Activated CD4-positive, alpha-beta T cell treated with anti-CD3 and anti-CD28 coated beads, Interleukin-2, amount 50 U/mL, for 48 hours (primary cell): ENCODE data around the gene RPTOR.
A peak's percentile ranks its signal among the peaks of the same experiment; 100 is the strongest.
"Not testable (repeated sequence)": the region's sequence is repeated elsewhere in the genome, so short reads cannot be mapped to it uniquely, and the experiment has no call there.

Experiments
- DNase-seq, 2 experiments: peaks; one replicate each; pipeline ENCODE4 v3.0.0-alpha.2; 2020

The RPTOR gene

DNA sequence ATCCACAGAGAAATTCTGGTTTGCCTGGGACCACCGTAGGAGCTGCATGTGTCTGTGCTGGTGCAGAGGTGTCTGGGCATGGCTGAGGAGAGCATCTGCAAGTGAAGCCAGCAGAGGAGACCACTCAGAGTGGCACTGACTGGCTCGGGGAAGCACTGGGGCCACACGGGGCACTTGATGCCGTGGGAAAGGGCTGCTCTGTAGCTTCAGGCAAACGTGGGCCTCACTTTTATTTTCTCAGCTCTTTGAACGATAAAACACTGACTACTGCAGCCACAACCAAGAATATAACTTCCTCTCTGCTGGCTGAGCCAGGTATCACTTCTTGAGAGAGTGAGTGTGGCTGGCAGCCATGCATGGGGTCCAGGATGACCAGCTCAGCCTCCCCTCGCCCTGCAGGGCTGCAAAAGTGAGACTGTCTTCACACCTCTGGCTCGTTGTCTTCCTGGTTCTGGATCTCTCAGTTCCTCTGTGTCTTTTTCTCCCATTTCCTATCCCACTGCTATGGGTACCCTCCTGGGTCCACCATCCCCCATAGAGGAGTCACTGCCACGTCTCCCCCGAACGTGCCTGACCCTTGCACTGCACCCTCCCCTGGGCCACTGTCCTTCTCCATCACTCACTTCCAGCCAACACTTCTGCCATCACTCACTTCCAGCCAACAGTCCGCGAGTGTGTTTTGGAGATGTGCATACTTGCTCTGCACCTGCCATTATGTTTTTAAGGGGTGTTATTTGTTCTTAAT is 245.6 kb downstream of the RPTOR start:
- peak in 1 of 2 experiments; percentile 37 for DNase-seq

DNA sequence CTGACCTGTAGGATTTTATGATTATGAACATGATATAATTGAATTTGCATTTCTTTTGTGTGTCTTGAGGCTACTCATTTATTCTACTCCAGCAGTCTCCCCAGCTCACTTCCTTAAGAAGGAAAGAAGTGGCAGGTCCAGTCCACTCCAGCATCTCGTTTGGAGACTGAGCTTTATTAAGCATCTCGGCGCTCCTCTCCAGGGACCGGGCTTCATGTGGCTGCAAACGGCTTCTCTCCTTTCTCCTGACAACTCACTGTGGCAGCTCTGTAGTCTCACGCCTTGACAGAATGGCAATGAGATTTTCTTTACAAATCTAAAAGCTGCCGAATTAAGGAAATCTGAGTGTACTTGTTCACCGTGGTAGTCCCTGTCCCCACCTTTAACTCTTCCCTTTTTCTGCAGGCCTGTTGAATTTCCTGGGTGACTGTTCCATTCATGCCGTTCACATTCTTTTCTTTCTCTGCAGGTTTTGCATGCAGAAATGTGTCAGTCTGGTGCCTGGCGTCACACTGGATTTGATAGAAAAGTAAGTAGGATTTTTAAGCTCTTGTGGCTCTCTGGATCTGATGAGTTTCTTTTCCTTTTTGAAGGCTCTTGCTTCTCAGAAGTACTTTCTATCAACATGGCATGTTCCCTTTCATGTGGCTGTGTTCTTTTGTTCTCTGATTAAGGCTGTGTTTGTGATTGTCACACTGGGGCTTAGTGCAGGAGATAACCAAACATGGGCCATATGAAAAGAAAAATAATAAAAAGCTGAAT is 246.5 kb downstream of the RPTOR start:
- no peak for DNase-seq

DNA sequence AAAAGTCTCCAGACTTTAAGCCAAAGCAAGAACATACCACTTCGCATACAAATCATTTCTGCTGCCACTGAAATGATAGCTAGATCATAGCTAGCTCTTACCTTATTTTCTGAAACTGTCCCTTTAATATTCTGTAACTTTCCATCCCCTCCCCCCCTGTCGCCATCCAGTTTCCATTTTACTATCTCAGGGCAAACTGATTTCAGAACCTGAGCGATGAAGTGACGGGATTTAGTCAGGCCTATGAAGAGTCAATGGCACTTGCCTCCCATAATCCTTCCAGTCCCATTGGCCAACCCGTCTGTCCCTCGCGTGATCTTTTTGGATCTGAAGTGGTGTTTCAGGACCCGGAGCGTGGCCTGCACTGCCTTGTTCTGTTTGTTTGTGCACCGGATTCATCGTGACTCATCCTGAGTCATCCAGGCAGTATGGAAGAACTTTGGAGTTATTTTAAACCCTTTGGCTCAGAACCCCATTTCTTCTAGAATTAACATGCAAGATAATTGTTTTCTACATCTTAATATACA is 247.2 kb downstream of the RPTOR start:
- peak; percentile 62 to 78 for DNase-seq

DNA sequence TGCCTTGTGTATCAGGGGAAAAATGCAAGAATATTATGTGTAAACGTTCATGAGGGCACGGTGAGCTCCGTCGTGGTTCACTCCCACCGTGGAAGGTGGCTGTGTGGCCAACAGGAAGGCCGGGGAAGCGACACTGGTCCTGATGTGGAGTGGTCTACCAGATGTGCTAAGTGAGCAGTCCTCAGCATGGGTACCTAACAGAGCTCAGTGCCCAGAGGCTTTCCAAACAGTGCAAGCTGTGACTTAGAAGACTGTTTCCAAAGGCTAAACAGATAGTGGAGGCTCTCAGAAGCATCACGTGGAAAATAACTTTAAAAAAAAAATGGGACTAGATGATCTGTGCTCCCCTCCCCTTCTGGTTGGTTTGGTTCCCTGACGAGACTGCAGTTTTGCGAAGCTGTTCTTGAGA is 247.7 kb downstream of the RPTOR start:
- no peak for DNase-seq

DNA sequence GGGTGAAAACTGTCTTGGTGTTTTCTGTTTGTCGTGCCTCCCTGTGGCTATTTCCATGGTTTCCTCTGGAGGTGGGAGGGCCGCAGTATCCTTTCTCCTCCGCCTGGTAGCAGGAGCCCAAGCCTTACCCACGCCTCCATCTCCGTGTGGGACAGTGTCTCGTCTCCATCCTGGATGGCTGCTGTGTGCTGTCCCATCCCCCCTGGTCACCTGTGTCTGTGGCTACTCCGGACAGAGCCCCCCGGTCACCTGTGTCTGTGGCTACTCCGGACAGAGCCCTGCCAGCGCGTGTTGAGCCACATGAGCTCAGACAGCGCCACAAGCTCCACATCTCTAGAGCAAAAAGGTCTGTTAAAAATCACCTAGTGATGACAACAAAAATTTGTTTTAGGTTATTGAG is 248.8 kb downstream of the RPTOR start:
- no peak for DNase-seq

DNA sequence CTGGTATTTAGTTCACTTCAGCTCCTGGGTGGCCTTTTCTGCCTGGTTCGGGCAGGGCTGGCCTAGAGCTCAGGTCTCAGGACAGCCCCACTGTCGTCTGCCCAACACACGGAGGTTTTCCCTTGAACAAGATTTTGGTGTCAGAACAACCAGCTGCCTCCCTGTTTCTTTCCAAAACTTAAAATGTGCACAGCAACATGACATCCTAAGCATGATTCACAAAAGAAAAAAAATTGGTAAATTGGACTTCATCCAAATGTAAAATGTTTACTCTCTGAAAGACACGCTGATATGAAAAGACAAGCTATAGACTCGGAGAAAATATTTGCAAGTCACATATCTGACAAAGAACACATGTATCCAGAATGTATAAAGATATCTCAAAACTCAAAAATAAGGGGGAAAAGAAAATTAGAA is 249.2 kb downstream of the RPTOR start:
- DNase-seq: no peak

DNA sequence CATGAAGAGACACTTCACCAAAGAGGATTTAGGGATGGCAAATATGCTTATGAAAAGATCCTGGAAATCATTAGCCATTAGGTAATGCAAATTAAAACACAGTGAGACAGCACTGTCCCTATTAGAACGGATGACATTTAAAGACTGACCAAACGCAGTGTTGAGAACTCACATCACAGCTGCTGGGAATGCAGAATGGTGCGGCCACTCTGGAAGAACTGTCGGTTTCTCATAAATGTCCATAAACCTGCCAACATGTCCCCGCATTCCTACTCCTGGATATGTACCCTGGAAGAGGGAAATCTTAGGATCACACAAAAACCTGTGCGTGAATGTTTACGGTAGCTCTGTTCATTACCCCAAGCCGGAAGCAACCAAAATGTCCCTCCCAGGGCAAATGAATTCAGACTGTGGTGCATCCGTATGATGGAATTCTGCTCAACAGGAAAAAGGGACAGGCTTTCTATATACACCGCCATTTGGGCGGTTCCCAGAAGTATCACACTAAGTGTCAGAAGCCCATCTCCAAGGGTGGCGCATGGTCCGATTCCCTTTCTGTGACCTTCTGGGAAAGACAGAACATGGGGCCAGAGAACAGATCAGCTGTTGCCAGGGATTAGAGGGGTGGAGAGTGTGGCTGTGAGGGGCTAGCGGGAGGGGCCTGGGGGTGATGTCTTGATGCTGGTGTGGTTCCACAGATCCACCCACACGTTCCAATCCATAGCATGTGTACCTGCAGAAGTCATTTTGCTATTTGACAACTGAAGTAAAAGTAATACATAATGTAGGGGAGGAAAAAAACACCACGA is 249.8 kb downstream of the RPTOR start:
- no peak for DNase-seq

DNA sequence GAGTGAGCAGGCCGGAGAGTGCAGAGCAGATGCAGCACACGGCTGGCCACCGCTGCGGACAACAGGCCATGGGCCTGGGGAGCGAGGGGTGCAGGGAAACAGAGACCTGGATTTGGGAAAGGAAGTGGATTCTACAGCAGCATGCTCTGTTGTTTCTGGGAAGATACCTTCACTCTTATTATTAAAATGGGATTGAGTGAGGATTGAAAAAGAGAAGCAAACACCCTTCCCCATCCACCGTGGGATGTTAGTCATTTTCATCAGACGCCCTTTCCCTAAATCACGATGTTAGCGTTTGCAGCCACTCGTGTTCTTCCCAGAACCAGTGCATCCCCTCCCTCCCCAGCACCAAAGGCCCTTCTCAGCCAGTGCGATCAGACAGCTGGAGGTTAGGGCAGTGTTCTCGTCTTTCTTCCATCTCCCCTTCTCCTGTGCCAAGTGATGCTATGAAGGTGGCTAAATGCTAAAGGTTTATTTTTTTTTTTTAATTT is 250.5 kb downstream of the RPTOR start:
- no peak for DNase-seq

DNA sequence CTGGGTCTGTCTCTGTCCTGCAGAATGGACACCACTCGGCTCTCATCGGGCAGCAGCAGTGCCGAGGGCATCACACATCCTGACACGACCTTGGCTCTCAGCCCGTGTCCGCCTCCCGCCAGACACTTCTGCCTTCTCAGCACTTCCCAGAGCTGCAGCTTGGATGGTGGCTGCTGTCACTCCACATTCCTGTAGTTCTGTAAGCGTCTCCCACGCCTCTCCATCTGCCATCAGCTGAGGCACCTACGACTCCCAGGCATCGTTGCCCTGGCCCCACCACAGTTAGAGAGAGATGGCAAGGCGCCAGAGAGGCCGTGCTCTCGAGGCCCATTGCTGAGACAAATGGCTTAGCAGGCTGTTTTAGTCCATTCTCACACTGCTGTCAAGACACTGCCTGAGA is 251.1 kb downstream of the RPTOR start:
- no peak for DNase-seq

DNA sequence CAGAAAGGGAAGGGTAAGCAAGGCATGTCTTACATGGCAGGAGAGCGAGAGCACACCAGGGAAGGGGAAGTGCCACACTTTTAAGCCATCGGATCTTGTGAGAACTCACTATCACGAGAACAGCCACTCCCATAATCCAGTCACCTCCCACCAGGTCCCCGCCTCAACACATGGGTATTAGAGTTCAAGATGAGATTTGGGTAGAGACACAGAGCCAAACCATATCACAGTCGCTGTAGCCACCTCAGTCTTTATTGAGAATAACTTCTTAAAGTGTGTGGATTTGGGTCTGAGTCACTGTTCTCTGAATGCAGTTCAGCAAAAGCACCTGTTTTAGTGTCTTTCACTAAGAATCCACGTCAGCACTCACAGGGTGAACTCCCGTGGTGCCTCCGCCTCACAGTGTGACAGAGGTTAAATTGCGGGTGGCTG is 251.8 kb downstream of the RPTOR start:
- DNase-seq: peak in 1 of 2 experiments; percentile 49

DNA sequence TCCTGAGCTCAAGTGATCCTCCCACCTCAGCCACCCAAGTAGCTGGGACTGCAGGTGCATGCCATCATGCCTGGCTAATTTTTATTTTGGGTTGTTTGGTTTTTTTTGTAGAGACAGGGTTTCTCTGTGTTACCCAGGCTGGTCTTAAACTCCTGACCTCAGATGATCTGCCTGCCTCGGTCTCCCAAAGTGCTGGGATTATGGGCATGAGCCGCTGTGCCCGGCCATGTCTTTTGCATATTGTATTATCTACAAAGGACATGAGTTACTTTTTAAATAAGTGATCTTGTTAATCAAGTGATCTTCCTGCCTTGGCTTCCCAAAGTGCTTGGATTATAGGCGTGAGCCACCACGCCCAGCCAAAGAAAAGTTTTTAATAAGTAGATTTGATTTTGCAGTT is 252.6 kb downstream of the RPTOR start:
- not testable (repeated sequence) for DNase-seq

DNA sequence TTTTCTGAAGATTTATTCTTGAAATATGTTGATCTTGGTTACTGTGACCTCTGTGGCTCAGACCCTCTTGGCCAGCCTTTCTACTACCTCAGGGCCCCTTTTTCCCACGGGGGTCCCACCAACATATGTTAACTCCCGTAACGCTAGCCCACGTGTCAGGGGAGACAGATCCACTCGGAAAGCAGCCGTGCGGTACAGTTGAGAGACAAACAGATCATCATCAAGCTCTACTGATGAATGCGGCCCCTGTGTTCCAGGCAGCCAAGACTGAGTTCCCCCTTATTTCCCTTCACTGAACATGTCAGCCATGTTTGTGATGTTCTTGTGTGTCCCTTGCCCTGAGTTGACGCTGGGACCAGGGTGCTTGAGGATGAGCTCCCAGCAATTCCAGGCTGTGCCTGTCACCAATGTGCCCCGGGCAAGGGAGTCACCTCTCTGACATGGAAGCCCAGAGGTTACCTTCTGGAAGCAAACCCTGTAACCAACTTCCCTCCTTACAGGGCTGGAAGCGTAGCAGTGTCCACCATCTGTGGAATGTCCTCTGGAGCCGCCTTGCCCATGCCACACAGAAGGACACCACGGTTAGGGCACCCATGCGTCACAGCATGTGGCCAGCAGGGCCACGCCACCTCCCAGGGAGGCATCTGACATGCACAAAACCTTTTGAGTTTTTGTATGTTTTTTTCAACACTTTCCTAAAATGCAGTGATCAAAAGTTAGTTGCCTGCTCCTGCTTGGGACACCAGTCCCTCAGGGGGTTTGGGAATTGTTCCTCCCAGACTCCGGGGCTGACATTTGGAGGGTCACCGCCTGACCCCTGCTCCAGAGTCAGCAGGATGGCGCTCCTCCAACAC is 253.3 kb downstream of the RPTOR start:
- DNase-seq: no peak

DNA sequence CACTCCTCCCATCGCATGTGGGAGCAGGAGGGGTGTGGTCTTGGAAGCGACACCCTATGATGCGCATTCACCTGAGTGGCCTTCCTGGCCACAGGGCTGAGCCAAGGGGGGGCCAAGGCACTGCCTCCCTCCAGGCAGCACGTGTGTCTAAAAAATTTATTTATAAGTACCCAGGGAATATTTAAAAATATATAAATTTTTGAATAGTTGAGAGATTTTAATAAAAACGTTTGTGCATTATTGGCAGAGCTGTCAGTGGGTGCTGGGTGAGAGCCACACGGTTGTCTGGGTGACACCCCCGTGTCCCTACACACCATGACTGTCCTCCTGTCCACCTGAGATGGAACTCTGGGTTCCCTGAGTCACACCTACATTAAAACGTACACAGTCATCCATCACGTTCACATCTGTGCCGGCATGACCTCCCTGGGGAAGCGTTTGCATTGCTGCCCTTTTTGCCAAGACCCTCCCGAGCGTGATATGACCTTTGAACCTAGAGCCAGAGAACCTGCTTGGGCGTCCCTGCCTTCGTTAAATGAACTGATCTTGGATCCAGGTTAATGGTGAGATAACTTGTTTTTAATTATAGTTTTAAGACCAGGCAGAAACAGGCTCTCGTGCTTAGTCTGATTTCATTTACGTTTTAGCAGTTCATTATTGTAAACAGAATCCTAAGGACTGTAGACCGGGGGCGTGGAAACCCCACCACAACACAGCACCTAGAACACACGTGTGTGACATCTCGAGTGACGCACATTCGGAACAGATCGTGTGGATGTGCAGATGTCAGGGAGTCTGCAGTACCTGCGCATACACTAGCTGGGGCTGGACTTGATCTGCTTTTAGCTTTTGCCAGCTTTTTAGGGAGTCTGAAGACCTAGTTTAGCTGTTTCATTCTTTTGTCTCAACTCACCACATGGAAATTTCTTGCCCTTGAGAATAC is 254.2 kb downstream of the RPTOR start:
- no peak for DNase-seq

DNA sequence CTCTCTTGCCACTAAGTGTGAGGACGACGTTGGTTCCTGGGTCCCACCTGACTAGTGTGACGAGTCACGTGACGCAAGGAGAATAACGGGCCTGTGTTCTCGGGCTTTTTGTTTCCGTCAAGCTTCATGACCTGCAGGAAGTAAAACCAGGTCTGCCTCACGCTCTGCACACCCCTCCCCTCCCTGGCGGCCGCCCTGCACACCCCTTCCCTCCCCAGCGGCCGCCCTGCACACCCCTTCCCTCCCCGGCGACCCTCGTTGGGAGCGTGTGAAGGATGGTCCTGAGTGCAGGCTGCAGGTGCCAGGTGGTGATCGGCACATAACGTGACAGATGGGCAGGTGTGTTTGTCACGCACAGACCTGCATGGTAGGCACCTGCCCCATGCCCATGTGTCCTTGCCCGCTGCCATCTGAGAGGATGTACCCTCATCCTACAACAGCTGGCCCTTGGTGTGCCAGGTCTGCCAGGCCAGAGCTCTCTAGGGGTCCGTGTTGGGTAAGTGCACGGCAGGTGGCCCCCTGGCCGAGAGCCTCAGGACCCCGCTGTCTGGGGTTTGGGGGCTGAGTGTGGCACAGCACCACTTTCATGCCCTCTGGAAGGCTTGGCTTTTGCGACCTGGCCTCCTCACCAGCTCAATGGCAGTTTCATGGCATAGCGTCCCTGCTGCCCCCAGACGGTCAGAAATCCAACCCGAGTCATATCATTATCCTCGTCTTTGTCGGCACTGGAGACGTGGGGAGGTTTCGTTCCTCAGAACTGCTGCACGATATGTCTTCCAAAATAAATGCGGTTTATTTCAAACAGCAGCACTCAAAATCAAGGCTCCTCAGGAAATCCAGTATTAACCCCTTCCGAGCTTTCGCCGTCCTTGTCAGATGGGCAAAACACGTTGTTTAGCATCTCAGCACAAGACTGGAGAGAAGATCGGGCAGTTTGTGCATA is 255.2 kb downstream of the RPTOR start:
- no peak for DNase-seq

DNA sequence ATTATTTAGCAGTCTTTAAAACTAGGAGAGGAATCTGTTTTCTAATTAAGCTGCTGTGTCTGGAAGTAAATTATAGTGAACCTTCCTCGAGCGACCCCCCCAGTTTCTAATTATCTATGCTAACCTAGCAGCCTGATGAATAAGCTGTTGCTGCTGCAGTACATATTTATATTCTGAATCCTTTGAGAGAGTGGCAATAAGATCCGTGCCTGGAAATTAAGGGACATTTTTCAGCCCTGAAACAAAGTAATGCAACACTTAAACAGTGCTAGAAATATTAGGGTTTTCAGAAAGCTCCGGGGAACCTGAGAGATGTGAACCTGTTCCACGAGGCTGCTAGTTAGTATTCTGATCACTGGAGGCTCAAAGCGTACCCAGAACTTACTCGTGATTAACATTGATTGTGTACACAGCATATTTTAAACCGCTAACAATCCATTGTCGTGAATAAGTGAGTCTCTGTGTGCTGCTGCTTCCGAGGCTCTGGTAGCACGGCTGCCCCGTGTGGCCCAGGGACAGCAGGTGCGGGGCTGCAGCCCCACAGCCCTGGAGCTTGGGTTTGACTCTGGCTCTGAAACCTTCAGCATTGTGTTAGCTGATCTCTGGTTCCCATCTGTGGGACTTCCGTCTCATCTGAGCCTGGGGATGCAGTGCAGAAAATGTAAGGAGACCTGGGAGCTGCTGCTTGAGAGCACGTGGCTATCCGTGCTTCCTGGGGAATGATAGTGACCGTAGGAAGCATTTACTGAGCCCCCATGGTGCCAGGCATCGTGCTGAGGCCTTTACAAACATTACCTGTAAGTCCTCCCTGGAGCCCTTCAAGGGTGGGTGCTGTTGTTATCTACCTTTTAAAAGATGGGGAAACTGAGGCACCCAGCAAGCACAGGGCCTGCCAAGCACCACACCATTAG is 256.1 kb downstream of the RPTOR start:
- DNase-seq: no peak

DNA sequence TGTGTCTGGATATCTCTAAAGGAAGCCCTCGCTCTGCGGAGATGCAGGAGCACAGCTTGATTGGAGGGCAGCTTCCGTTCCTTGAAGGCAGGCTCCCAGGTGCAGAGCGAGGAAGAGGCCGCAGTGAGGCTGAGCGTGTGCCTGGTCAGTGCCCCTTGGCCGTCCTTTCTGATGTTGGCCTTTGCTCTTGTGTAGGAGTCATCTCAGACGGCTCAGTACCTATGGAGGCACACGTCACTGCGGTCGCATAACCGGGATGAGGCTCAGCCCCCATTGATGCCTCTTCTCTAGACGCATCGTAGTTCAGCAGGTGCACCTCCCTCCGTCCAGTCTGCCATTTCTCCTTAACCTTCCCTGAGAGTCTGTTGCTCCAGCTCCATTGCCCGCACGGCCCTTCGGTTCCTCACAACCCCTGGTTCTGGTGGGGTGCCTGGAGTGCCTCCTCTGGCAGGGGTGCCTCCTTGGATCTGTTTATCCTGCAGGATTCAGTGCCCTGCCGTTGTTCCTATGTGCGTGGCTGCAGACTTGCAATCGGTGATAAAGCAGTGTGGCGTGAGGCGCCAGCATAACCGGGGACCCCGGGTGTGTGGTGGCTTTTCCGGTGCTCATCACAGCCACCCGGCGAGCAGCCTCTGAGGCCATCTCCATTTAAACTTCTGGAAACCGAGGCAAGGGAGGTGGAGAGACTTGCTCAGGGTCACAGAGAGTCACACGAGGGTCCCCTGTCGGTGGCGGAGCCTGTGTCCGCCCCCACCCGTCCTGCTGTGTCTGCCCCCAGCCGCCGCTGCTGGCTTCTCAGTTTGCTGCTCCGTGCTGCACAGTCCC is 258.2 kb downstream of the RPTOR start:
- DNase-seq: no peak
